ENCODE measurements around the gene CTTNBP2. TPM values are rescaled to one million over a fixed set of nuclear protein-coding genes. Genes with fewer than 3 reads are reported as not detected.

The CTTNBP2 gene
- total RNA-seq, 1 experiment from 2014 or later, result 17.6 TPM

DNA sequence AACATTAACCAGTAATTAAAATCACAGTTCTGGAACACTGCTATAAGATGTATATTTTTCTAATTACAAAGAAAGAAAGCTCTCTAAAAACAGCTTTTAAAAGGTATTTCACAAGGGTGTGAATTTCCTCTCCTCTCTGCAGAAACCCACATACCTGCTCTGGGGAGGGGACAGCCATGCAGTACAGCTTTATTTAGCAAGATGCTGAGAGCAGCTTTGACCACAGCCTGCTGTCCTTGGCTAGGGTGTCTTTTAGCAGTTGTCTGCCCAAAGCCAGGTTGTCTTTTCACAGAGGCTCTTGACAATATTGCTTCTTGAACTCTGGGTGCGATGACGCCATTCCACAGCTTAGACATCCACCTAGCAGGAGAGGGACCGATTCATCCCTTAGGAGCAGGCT lies 148.3 kb downstream of the CTTNBP2 start:
- Histone ChIP-seq H3K4me2 (ENCODE audit: insufficient read depth, insufficient read length, low read length) (no peak overlapping the region), H3K4ac (ENCODE audit: low read depth, low read length) (no peak overlapping the region), H3K56ac (ENCODE audit: insufficient read length, low read depth, low read length) (no peak overlapping the region), H2AK5ac (ENCODE audit: insufficient read length, low read length) (no peak overlapping the region), H3K79me2 (ENCODE audit: insufficient read depth, low read length) (no peaks in the 10 kb centered on the region), H2BK120ac (ENCODE audit: low read depth, low read length, poor library complexity, severe bottlenecking) (no peak overlapping the region), H4K91ac (ENCODE audit: insufficient read length, low read depth, low read length) (no peak overlapping the region), H3K9ac (ENCODE audit: extremely low read depth, insufficient read length, low read length) (peak overlapping the region; percentile 7), H4K8ac (replicated peaks; ENCODE audit: insufficient read length, low read depth, low read length) (no peak overlapping the region), H3K79me1 (ENCODE audit: insufficient read depth, low read depth, low read length, poor library complexity, severe bottlenecking) (no peaks in the 10 kb centered on the region), H2BK15ac (ENCODE audit: low read depth, low read length) (no peak overlapping the region; the same call in 1 of the 2 replicates), H3K18ac (ENCODE audit: insufficient read length, low read depth, low read length) (no peak overlapping the region), H3K27me3 (ENCODE audit: insufficient read depth, low read length) (no peaks in the 10 kb centered on the region), H3K23me2 (ENCODE audit: insufficient read length, low read depth, low read length, poor library complexity, severe bottlenecking) (no peaks in the 10 kb centered on the region), H3K27ac (ENCODE audit: insufficient read length, low read depth, low read length) (no peak overlapping the region), H2BK5ac (ENCODE audit: insufficient read length, low read length) (no peak overlapping the region), H3K14ac (ENCODE audit: insufficient read depth, low read length) (no peak overlapping the region), H3K9me3 (ENCODE audit: control insufficient read depth, low read depth, low read length) (no peaks in the 10 kb centered on the region), H2BK12ac (ENCODE audit: insufficient read length, low read depth, low read length) (no peak overlapping the region), H3K23ac (ENCODE audit: insufficient read length, low read depth, low read length) (no peak overlapping the region), H2AFZ (ENCODE audit: low read length) (no peak overlapping the region), H3K4me1 (ENCODE audit: insufficient read depth, low read length) (no peaks in the 10 kb centered on the region), H2BK20ac (ENCODE audit: low read depth, low read length, poor library complexity, severe bottlenecking) (no peak overlapping the region), H4K5ac (ENCODE audit: insufficient read length, low read depth, low read length) (no peak overlapping the region), H4K20me1 (ENCODE audit: control insufficient read depth, insufficient read depth, insufficient read length) (no peaks in the 10 kb centered on the region), H3T11ph (ENCODE audit: low read length) (no peak overlapping the region)
- DNase-seq, result no peak
- Mint-ChIP-seq H3K4me1 (peaks cover 0 to 3% of the 10 kb centered on the region in 2 experiments; a peak in 3 of 4 replicates), H3K27ac (no peak overlapping the region), H3K4me3 (no peak overlapping the region), H3K9me3 (no peaks in the 10 kb centered on the region), H3K36me3 (ENCODE audit: insufficient read depth in 1 of 3, low read depth in 3 of 3) (peaks cover 2 to 19% (median 17%) of the 10 kb centered on the region in 3 experiments; a peak in 6 of 7 replicates), H3K27me3 (ENCODE audit: low read depth) (no peaks in the 10 kb centered on the region)
- TF ChIP-seq, protein P1, sequence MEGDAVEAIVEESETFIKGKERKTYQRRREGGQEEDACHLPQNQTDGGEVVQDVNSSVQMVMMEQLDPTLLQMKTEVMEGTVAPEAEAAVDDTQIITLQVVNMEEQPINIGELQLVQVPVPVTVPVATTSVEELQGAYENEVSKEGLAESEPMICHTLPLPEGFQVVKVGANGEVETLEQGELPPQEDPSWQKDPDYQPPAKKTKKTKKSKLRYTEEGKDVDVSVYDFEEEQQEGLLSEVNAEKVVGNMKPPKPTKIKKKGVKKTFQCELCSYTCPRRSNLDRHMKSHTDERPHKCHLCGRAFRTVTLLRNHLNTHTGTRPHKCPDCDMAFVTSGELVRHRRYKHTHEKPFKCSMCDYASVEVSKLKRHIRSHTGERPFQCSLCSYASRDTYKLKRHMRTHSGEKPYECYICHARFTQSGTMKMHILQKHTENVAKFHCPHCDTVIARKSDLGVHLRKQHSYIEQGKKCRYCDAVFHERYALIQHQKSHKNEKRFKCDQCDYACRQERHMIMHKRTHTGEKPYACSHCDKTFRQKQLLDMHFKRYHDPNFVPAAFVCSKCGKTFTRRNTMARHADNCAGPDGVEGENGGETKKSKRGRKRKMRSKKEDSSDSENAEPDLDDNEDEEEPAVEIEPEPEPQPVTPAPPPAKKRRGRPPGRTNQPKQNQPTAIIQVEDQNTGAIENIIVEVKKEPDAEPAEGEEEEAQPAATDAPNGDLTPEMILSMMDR (conservative IDR thresholded peaks at IDR 0.05), result no peak
- no CpG with 5 or more reads among the region's 3 CpGs for WGBS (ENCODE audit: extremely low coverage, insufficient read length, low lambda C conversion rate)
